ENCODE results near the gene ITGA1. TPM values are rescaled to one million over a fixed set of nuclear protein-coding genes. Genes with fewer than 3 reads are reported as not detected.
"Not testable (repeated sequence)": the region's sequence is repeated elsewhere in the genome, so short reads cannot be mapped to it uniquely, and the experiment has no call there.

Gene ITGA1
- total RNA-seq, 2 donors from 2014 or later, result 125 to 169 TPM

DNA sequence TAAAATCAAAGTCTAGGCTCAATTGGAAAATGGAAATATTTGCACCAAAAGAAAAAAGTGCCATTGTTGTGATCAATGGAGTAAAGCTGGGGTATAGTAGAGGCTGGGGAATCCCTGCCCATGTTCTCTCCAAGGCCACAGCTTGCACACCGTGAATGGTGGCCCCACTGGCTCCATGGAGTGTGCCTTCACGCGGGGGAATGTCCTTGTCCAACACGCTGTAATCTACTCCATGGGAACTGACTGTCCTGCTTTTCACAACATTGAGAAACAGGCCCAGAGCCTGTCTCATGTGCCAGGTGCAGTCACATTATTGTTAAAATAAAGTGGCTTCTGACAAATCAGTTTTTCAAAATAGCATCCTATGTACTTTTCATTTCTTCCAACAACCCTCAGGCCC lies 168.3 kb downstream of the ITGA1 start:
- Histone ChIP-seq H3K27me3 (replicated peaks; ENCODE audit: insufficient read depth) (no peaks in the 10 kb centered on the region), H3K27ac (no peak overlapping the region), H3K4me1 (ENCODE audit: control insufficient read depth in 1 of 2, low read depth in 2 of 2) (no peaks in the 10 kb centered on the region), H3K9me3 (no peaks in the 10 kb centered on the region), H3K4me3 (no peak overlapping the region), H3K36me3 (peaks cover 5% of the 10 kb centered on the region)
- DNase-seq (ENCODE audit: low spot score) (no peak), ATAC-seq (ENCODE audit: insufficient number of reproducible peaks, low FRiP score, low read depth) (no peak)
- no peak for TF ChIP-seq CTCF (IDR thresholded peaks at IDR 0.05)

DNA sequence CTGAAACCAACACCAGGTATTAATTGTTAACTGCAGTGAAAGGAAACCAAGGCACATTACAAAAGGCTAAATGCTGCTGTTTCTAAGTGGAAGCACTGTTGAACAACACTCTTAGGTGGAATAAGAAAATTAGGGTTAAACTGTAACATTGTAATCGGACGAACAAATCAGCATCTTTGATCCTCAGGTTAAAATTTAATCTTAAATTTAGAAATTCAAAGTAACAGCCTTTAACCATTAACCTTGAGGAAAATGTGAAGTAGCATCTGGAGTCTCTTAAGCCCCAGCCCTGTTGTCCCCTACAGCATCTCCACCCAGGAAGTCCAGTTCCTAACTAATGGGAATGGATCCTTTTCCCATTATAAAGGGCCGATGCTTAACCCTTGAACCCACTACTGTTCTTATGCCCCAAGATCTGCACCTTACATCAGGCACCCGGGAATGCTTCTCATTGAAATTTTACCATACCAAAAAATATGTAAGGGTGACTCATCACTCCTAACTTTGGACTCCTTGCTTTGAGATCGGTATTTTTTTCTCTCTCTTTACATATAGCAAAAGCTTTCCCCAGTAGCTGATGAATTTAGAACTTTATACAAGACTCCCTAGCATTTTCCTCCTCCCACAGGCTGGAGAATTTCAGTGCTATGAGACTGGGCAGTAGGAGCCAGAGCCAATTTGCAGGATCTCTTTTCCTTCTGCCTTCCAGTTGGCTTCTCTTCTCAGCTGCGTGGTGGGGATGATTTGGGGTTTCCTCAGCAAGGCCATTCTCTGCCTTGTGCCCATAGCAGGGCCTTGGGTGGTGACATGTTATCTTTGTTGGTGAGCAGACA lies 169.4 kb downstream of the ITGA1 start:
- H3K27ac ChIP-seq, result no peak overlapping the region
- no peak for ATAC-seq (ENCODE audit: insufficient number of reproducible peaks, low FRiP score, low read depth)
- TF ChIP-seq CTCF (IDR thresholded peaks at IDR 0.05), result no peak

DNA sequence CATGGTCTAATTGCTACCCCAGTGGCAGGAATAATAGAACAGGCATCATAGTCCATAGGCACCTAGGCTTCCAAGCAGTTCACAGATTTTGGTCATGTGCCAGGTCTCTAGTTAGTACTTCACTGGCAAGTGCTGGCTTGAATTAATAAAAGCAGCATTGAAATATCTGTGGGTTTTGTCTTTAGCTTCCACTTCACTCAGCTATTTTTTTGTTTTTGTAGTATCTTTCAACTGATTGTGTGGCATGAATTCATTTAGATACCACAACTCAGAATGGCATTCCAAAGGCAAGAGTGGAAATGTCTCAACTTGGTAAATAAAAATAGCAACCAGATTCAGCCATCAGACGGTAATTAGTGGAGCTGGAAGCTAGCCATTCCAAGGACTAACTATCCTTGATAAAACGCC lies 173.6 kb downstream of the ITGA1 start:
- H3K27ac ChIP-seq, result no peak overlapping the region
- DNase-seq (ENCODE audit: low spot score), result no peak
- no peak for TF ChIP-seq CTCF (IDR thresholded peaks at IDR 0.05)
- no peak overlapping the region for H3K4me3 ChIP-seq
- H3K9me3 ChIP-seq, result no peaks in the 10 kb centered on the region
- ATAC-seq (ENCODE audit: insufficient number of reproducible peaks, low FRiP score, low read depth), result no peak
- H3K27me3 ChIP-seq (replicated peaks; ENCODE audit: insufficient read depth), result no peaks in the 10 kb centered on the region
- H3K4me1 ChIP-seq (ENCODE audit: control insufficient read depth in 1 of 2, low read depth in 2 of 2), result no peaks in the 10 kb centered on the region
- no peaks in the 10 kb centered on the region for H3K36me3 ChIP-seq

More for the DNA sequence above, 169.4 kb downstream of the ITGA1 start:
- Histone ChIP-seq H3K4me1 (ENCODE audit: control insufficient read depth in 1 of 2, low read depth in 2 of 2) (no peaks in the 10 kb centered on the region), H3K9me3 (no peaks in the 10 kb centered on the region), H3K36me3 (peaks cover 5% of the 10 kb centered on the region), H3K27me3 (replicated peaks; ENCODE audit: insufficient read depth) (no peaks in the 10 kb centered on the region), H3K4me3 (no peak overlapping the region)
- DNase-seq (ENCODE audit: low spot score), result no peak

- H3K27me3 ChIP-seq (replicated peaks; ENCODE audit: insufficient read depth), result no peaks in the 10 kb centered on the region
- no peaks in the 10 kb centered on the region for H3K36me3 ChIP-seq
- DNase-seq (ENCODE audit: low spot score) (no peak), ATAC-seq (ENCODE audit: insufficient number of reproducible peaks, low FRiP score, low read depth) (no peak)
- no peaks in the 10 kb centered on the region for H3K4me1 ChIP-seq (ENCODE audit: control insufficient read depth in 1 of 2, low read depth in 2 of 2)
- no peak for TF ChIP-seq CTCF (IDR thresholded peaks at IDR 0.05)
- H3K9me3 ChIP-seq, result no peaks in the 10 kb centered on the region
- H3K4me3 ChIP-seq, result no peak overlapping the region
- H3K27ac ChIP-seq, result no peak overlapping the region
Measured at GRCh38 chr5:52963636-52964035, 175.9 kb downstream of the ITGA1 start.

DNA sequence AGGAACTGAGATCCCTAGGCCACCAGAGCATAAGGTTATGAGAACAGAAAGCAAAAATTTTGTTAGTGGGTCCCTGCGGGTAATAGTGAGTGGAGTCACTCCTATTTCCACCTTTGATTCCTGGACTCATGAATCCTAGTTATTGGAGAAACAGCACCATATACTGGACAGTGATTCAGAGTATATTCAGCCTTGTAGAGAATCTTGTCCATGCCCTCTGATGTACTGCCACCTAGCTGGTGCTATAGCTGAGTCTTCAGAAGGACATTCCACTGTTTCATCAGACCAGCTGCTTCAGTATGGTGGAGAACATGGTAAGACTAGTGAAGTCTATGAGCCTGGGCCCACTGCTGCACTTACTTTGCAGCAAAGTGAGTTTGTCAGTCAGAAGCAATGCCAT lies 176.4 kb downstream of the ITGA1 start:
- no peak for TF ChIP-seq CTCF (IDR thresholded peaks at IDR 0.05)
- Histone ChIP-seq H3K27me3 (replicated peaks; ENCODE audit: insufficient read depth) (no peaks in the 10 kb centered on the region), H3K9me3 (no peaks in the 10 kb centered on the region), H3K36me3 (no peaks in the 10 kb centered on the region), H3K4me3 (no peak overlapping the region), H3K4me1 (ENCODE audit: control insufficient read depth in 1 of 2, low read depth in 2 of 2) (no peaks in the 10 kb centered on the region), H3K27ac (no peak overlapping the region)
- ATAC-seq (ENCODE audit: insufficient number of reproducible peaks, low FRiP score, low read depth), result no peak
- DNase-seq (ENCODE audit: low spot score), result no peak

- not testable (repeated sequence) for DNase-seq (ENCODE audit: low spot score); H3K27me3 ChIP-seq (replicated peaks; ENCODE audit: insufficient read depth); H3K4me1 ChIP-seq (ENCODE audit: control insufficient read depth in 1 of 2, low read depth in 2 of 2); H3K27ac ChIP-seq; H3K9me3 ChIP-seq; ATAC-seq (ENCODE audit: insufficient number of reproducible peaks, low FRiP score, low read depth); H3K36me3 ChIP-seq; H3K4me3 ChIP-seq
Measured at GRCh38 chr5:52976157-52976556, 188.4 kb downstream of the ITGA1 start.
